ENCODE measurements around the gene HECTD4. TPM values are rescaled to one million over a fixed set of nuclear protein-coding genes. Genes with fewer than 3 reads are reported as not detected.

HECTD4 gene
- total RNA-seq, 1 experiment from 2014 or later, result 54.5 TPM

- no peak overlapping the region for H3K4me3 Mint-ChIP-seq (ENCODE audit: unreplicated experiment)
- intact Hi-C loops (cut with micrococcal nuclease; ENCODE audit: unreplicated experiment), result no loop called here
These were observed 22.9 kb downstream of the HECTD4 start for GRCh38 chr12:112359290-112359689.

GRCh38 chr12:112357214-112357613 is 25.0 kb downstream of the HECTD4 start:
- ChIA-PET POLR2A (interaction anchor here (0.6 kb wide), 1 partner anchor 71 kb away, joined by 7 read pairs; no protein-coding TSS in a partner anchor), CTCF (no interaction called here)
- intact Hi-C loops (cut with micrococcal nuclease; ENCODE audit: unreplicated experiment), result no loop called here
- Mint-ChIP-seq H3K36me3 (ENCODE audit: insufficient read depth, unreplicated experiment) (peaks cover 6% of the 10 kb centered on the region), H3K27me3 (ENCODE audit: insufficient read depth, unreplicated experiment) (no peaks in the 10 kb centered on the region), H3K4me1 (ENCODE audit: low read depth, unreplicated experiment) (no peaks in the 10 kb centered on the region), H3K9me3 (ENCODE audit: unreplicated experiment) (no peaks in the 10 kb centered on the region), H3K4me3 (ENCODE audit: unreplicated experiment) (no peak overlapping the region), H3K27ac (ENCODE audit: unreplicated experiment) (no peak overlapping the region)
- BruUV-seq (replicated peaks), result no TSS peak
- no peak for DNase-seq
- TF ChIP-seq CTCF (IDR thresholded peaks at IDR 0.05; ENCODE audit: insufficient read depth in 1 of 2, low read depth in 1 of 2, low read length in 1 of 2, severe bottlenecking in 1 of 2, unreplicated experiment in 1 of 2), result no peak
- no peaks in the 10 kb centered on the region for H3K36me3 ChIP-seq (ENCODE audit: control insufficient read depth, insufficient read depth, low read length)
- H3K27me3 ChIP-seq (replicated peaks; ENCODE audit: control insufficient read depth, insufficient read depth, low read length), result no peaks in the 10 kb centered on the region
- H3K4me3 ChIP-seq (ENCODE audit: low read depth, low read length), result no peak overlapping the region
- H3K4me1 ChIP-seq, result no peaks in the 10 kb centered on the region
- no peaks in the 10 kb centered on the region for H3K9me3 ChIP-seq

More at GRCh38 chr12:112359290-112359689, 22.9 kb downstream of the HECTD4 start:
- Histone ChIP-seq H3K9me3 (no peaks in the 10 kb centered on the region), H3K36me3 (ENCODE audit: control insufficient read depth, insufficient read depth, low read length) (no peaks in the 10 kb centered on the region), H3K4me1 (no peaks in the 10 kb centered on the region), H3K27me3 (replicated peaks; ENCODE audit: control insufficient read depth, insufficient read depth, low read length) (no peaks in the 10 kb centered on the region), H3K4me3 (ENCODE audit: low read depth, low read length) (no peak overlapping the region)
- BruUV-seq (replicated peaks), result no TSS peak
- Mint-ChIP-seq H3K36me3 (ENCODE audit: insufficient read depth, unreplicated experiment) (peaks cover 6% of the 10 kb centered on the region), H3K27me3 (ENCODE audit: insufficient read depth, unreplicated experiment) (no peaks in the 10 kb centered on the region), H3K9me3 (ENCODE audit: unreplicated experiment) (no peaks in the 10 kb centered on the region), H3K27ac (ENCODE audit: unreplicated experiment) (no peak overlapping the region), H3K4me1 (ENCODE audit: low read depth, unreplicated experiment) (no peaks in the 10 kb centered on the region)
- CTCF ChIA-PET, result no interaction called here
- POLR2A ChIA-PET, result no interaction called here
- no peak for TF ChIP-seq CTCF (IDR thresholded peaks at IDR 0.05; ENCODE audit: insufficient read depth in 1 of 2, low read depth in 1 of 2, low read length in 1 of 2, severe bottlenecking in 1 of 2, unreplicated experiment in 1 of 2)
- no peak for DNase-seq

- Histone ChIP-seq H3K4me1 (no peaks in the 10 kb centered on the region), H3K27me3 (replicated peaks; ENCODE audit: control insufficient read depth, insufficient read depth, low read length) (no peaks in the 10 kb centered on the region), H3K36me3 (ENCODE audit: control insufficient read depth, insufficient read depth, low read length) (no peaks in the 10 kb centered on the region), H3K9me3 (no peaks in the 10 kb centered on the region), H3K4me3 (ENCODE audit: low read depth, low read length) (no peak overlapping the region)
- Mint-ChIP-seq H3K9me3 (ENCODE audit: unreplicated experiment) (no peaks in the 10 kb centered on the region), H3K36me3 (ENCODE audit: insufficient read depth, unreplicated experiment) (peaks cover 6% of the 10 kb centered on the region), H3K27ac (ENCODE audit: unreplicated experiment) (no peak overlapping the region), H3K4me3 (ENCODE audit: unreplicated experiment) (no peak overlapping the region), H3K4me1 (ENCODE audit: low read depth, unreplicated experiment) (no peaks in the 10 kb centered on the region), H3K27me3 (ENCODE audit: insufficient read depth, unreplicated experiment) (no peaks in the 10 kb centered on the region)
- ChIA-PET POLR2A (no interaction called here), CTCF (no interaction called here)
- TF ChIP-seq CTCF (IDR thresholded peaks at IDR 0.05; ENCODE audit: insufficient read depth in 1 of 2, low read depth in 1 of 2, low read length in 1 of 2, severe bottlenecking in 1 of 2, unreplicated experiment in 1 of 2), result no peak
- BruUV-seq (replicated peaks), result no TSS peak
- intact Hi-C loops (cut with micrococcal nuclease; ENCODE audit: unreplicated experiment), result no loop called here
- no peak for DNase-seq
These were observed 27.8 kb downstream of the HECTD4 start for GRCh38 chr12:112354399-112354798.

Measured in Caco-2 (cell line).